Measurements from ENCODE around the gene FAM3C.
A peak's percentile ranks its signal among the peaks of the same experiment; 100 is the strongest.

Gene FAM3C

GRCh38 chr7:121379930-121380329, 16.2 kb downstream of the FAM3C start:
- Histone ChIP-seq H3K4me2 (ENCODE audit: low read length) (no peak overlapping the region), H3K79me2 (ENCODE audit: insufficient read depth, low read length) (peaks cover 22% of the 10 kb centered on the region), H3K4me1 (ENCODE audit: insufficient read depth, low read length, severe bottlenecking) (peaks cover 72% of the 10 kb centered on the region), H3K4me3 (ENCODE audit: low read depth, low read length, poor library complexity, severe bottlenecking) (no peak overlapping the region), H3K27me3 (ENCODE audit: insufficient read depth, low read length) (no peaks in the 10 kb centered on the region), H3K9ac (ENCODE audit: low read length) (no peak overlapping the region), H3F3A (ENCODE audit: insufficient read depth, low read length) (peaks cover 4% of the 10 kb centered on the region; the same call in 1 of the 2 replicates), H4K20me1 (ENCODE audit: insufficient read depth, low read length) (no peaks in the 10 kb centered on the region), H3K9me3 (ENCODE audit: low read length) (no peaks in the 10 kb centered on the region), H3K36me3 (ENCODE audit: insufficient read depth, low read length) (peaks cover 63% of the 10 kb centered on the region), H3K9me2 (ENCODE audit: low read depth, low read length) (no peaks in the 10 kb centered on the region), H2AFZ (ENCODE audit: low read length) (no peak overlapping the region), H3K27ac (ENCODE audit: low read depth, low read length, poor library complexity, severe bottlenecking) (no peak overlapping the region)
- no peak for TF ChIP-seq EZH2 (IDR thresholded peaks at IDR 0.05; ENCODE audit: borderline replicate concordance, low read length)

GRCh38 chr7:121376979-121377378, 19.1 kb downstream of the FAM3C start:
- Histone ChIP-seq H3K79me2 (ENCODE audit: insufficient read depth, low read length) (no peaks in the 10 kb centered on the region; the same call in 1 of the 2 replicates), H3K4me3 (ENCODE audit: low read depth, low read length, poor library complexity, severe bottlenecking) (no peak overlapping the region), H3K9me2 (ENCODE audit: low read depth, low read length) (no peaks in the 10 kb centered on the region), H3F3A (ENCODE audit: insufficient read depth, low read length) (peaks cover 8% of the 10 kb centered on the region), H3K4me1 (ENCODE audit: insufficient read depth, low read length, severe bottlenecking) (peaks cover 69% of the 10 kb centered on the region), H3K4me2 (ENCODE audit: low read length) (no peak overlapping the region), H3K27me3 (ENCODE audit: insufficient read depth, low read length) (no peaks in the 10 kb centered on the region), H4K20me1 (ENCODE audit: insufficient read depth, low read length) (no peaks in the 10 kb centered on the region), H3K36me3 (ENCODE audit: insufficient read depth, low read length) (peaks cover 76% of the 10 kb centered on the region), H3K27ac (ENCODE audit: low read depth, low read length, poor library complexity, severe bottlenecking) (peak overlapping the region; percentile 61), H3K9ac (ENCODE audit: low read length) (no peak overlapping the region), H2AFZ (ENCODE audit: low read length) (no peak overlapping the region), H3K9me3 (ENCODE audit: low read length) (no peaks in the 10 kb centered on the region)
- TF ChIP-seq EZH2 (IDR thresholded peaks at IDR 0.05; ENCODE audit: borderline replicate concordance, low read length) (no peak), CTCF (IDR thresholded peaks at IDR 0.05; ENCODE audit: low read length) (no peak)

- Histone ChIP-seq H3K9me3 (ENCODE audit: low read length) (no peaks in the 10 kb centered on the region), H3K9ac (ENCODE audit: low read length) (no peak overlapping the region), H3F3A (ENCODE audit: insufficient read depth, low read length) (peaks cover 8% of the 10 kb centered on the region), H3K4me2 (ENCODE audit: low read length) (peak overlapping the region; percentile 23; the same call in 1 of the 2 replicates), H3K9me2 (ENCODE audit: low read depth, low read length) (no peaks in the 10 kb centered on the region), H3K4me3 (ENCODE audit: low read depth, low read length, poor library complexity, severe bottlenecking) (no peak overlapping the region), H2AFZ (ENCODE audit: low read length) (no peak overlapping the region), H4K20me1 (ENCODE audit: insufficient read depth, low read length) (no peaks in the 10 kb centered on the region), H3K36me3 (ENCODE audit: insufficient read depth, low read length) (peaks cover 46% of the 10 kb centered on the region), H3K27ac (ENCODE audit: low read depth, low read length, poor library complexity, severe bottlenecking) (peak overlapping the region; percentile 68), H3K4me1 (ENCODE audit: insufficient read depth, low read length, severe bottlenecking) (peaks cover 87% of the 10 kb centered on the region), H3K27me3 (ENCODE audit: insufficient read depth, low read length) (no peaks in the 10 kb centered on the region), H3K79me2 (ENCODE audit: insufficient read depth, low read length) (no peaks in the 10 kb centered on the region)
- TF ChIP-seq EZH2 (IDR thresholded peaks at IDR 0.05; ENCODE audit: borderline replicate concordance, low read length) (no peak), CTCF (IDR thresholded peaks at IDR 0.05; ENCODE audit: low read length) (peak; percentile 50; the same call in 1 of the 2 replicates)
Measured at GRCh38 chr7:121373177-121373576, 22.9 kb downstream of the FAM3C start.

GRCh38 chr7:121372376-121373010, 23.6 kb downstream of the FAM3C start:
- no peak overlapping the region for H3K4me3 ChIP-seq (ENCODE audit: low read depth, low read length, poor library complexity, severe bottlenecking)
- TF ChIP-seq EZH2 (IDR thresholded peaks at IDR 0.05; ENCODE audit: borderline replicate concordance, low read length) (no peak), CTCF (IDR thresholded peaks at IDR 0.05; ENCODE audit: low read length) (no peak)
- H3K4me2 ChIP-seq (ENCODE audit: low read length): peak overlapping the region; percentile 23; the same call in 1 of the 2 replicates
- H3K9ac ChIP-seq (ENCODE audit: low read length): no peak overlapping the region
- no peak overlapping the region for H2AFZ ChIP-seq (ENCODE audit: low read length)
- no peaks in the 10 kb centered on the region for H3K9me3 ChIP-seq (ENCODE audit: low read length)
- H3K27me3 ChIP-seq (ENCODE audit: insufficient read depth, low read length): no peaks in the 10 kb centered on the region
- H3K36me3 ChIP-seq (ENCODE audit: insufficient read depth, low read length): peaks cover 39% of the 10 kb centered on the region
- no peaks in the 10 kb centered on the region for H3K9me2 ChIP-seq (ENCODE audit: low read depth, low read length)
- no peaks in the 10 kb centered on the region for H3K79me2 ChIP-seq (ENCODE audit: insufficient read depth, low read length)
- H3K27ac ChIP-seq (ENCODE audit: low read depth, low read length, poor library complexity, severe bottlenecking): peak overlapping the region; percentile 68
- H3K4me1 ChIP-seq (ENCODE audit: insufficient read depth, low read length, severe bottlenecking): peaks cover 84% of the 10 kb centered on the region
- no peaks in the 10 kb centered on the region for H4K20me1 ChIP-seq (ENCODE audit: insufficient read depth, low read length)
- peaks cover 8% of the 10 kb centered on the region for H3F3A ChIP-seq (ENCODE audit: insufficient read depth, low read length)

Measured in OCI-LY1 (cell line).